GM19043 (cell line): ENCODE measurements around the gene LPAR6.
A peak's percentile ranks its signal among the peaks of the same experiment; 100 is the strongest.
"Not testable (repeated sequence)": the region's sequence is repeated elsewhere in the genome, so short reads cannot be mapped to it uniquely, and the experiment has no call there.

Experiments used
- ATAC-seq: cut with Tn5 transposase; IDR thresholded peaks from one replicate; pipeline ENCODE4 v1.9.1; 2021; ENCODE audit warnings: low read depth; ENCODE audit not compliant: unreplicated experiment

Gene LPAR6

DNA sequence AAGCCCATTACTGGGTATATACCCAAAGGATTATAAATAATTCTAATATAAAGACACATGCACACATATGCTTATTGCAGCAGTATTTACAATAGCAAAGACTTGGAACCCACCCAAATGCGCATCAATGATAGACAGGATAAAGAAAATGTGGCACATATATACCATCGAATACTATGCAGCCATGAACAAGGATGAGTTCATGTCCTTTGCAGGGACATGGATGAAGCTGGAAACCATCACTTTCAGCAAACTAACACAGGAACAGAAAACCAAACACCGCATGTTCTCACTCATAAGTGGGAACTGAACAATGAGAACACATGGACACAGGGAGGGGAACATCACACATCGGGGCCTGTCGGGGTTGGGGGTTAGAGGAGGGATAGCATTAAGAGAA is 9.1 kb upstream of the LPAR6 start:
- ATAC-seq: not testable (repeated sequence)

DNA sequence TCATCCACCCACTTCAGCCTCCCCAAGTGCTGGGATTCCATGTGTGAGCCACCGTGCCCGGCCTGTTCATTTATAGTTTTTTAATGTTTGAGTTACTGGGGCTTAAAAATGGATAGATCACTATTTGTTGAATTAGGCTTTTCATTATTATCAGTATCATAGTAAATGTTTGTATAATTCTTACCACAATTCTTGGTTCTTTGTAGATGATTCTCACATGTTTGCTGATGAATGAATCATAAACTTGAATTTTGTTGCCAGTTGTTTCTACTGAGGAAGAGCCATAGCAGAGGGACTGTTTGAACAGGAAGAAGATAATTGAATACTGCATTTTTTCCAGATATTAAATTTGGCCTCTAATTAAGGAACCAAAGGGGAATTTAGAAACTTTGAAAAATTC is 2.6 kb upstream of the LPAR6 start:
- no peak for ATAC-seq

DNA sequence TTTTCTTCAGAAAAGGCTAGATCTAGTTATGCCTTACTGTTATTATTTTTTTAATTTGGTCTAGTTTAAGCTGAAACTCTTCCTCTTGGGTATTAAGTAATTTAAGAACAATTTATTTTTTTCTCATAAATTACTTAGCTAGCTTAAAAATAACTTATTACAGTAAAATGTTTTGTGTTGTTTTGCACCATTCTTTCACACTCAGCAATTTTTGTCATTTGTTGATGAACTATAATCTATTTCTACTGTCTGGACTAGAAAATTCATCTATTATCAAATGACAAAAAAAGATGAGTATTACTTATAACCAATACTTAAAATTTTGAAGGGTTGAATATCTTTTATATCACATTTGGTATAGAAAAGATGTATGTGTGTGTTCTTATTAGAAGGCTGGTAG is 1.6 kb upstream of the LPAR6 start:
- ATAC-seq: no peak

DNA sequence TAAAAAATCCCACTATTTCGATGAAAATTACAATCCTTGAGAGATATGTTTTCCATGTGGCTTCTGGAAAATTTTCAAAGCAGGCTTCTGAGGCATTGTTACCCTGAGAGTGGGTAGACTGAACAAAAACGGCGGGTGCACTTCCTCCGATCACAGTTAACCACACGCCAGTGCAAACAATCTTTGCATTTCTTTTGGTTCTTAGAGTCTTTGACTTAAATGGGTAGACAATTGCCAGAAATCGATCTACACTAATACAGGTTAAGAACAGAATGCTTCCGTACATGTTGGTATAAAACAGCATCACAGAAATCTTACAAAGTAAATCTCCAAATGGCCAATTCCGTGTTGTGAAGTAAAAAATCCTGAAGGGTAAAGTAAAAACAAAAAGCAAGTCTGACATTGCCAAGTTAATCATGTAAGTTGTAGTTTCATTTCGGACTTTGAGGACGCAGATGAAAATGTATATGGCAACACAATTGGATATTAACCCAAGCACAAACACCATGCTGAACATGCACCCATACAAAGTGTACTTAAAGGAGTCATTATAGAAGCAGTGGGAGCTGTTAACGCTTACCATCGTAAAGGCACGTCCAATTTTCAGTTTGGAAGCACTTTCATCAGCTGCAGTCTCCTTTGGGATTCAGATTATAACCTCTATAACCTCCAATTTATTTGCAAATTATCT is 927 bp downstream of the LPAR6 start:
- no peak for ATAC-seq

DNA sequence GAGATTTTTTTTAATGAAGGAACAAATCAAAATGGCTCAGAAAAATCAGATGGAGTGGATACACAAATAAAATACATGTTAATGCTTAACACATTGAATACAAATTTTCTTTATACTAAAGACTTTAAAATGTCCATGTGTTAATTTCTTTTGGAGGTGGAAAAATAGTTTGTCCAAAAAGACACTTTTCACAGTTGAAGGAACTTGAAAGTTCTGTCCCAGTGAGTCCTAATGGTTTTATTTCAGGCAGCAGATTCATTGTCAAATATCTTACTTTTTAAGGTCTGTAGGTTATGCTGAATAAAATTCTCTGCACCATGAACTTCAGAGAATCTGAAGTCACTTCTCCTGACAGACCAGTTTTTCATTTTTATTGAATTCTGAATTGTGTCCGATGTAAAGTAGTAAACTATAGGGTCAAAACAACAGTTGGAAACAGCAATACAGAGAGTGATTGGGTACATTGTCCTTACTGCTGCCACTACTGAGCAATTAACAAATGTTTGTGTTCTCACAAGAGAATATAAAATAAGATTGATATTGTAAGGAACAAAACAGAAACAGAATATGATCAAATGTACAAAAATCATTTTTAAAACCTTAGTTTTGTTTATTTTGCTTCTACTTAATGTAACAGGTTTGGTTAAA is 1.6 kb downstream of the LPAR6 start:
- ATAC-seq: no peak

DNA sequence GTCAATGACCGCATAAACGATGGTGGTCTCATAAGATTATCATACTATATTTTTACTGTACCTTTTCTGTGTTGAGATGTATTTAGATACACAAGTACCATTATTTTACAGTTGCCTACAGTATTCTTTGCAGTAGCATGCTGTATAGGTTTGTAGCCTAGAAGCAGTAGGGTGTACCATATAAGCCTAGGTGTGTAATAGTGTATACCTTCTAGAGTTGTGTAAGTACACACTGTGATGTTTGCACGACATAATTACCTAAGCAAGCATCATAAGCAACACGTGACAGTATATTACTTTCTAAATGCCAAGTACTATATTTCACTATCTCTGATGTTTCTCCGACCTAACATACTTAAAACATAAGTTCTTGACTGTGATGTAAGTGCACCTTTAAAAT is 2.7 kb downstream of the LPAR6 start:
- ATAC-seq: no peak

DNA sequence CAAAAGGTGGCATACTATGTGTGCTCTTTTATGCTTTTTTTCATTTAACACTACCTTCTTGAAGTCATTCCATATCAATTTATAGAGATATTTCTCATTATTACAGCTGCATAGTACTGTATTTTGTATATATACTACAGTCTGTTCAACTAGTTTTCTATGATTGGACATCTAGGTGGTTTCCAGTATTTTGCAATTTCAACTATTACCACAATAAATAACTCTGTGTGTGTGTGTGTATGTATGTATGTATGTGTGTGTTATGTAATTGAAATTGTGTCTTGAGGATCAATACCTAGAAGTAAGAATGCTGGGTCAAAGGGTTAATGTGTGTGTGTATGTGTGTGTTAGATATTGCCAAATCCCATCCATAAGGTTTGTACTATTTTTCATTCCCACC is 7.0 kb downstream of the LPAR6 start:
- ATAC-seq: no peak

DNA sequence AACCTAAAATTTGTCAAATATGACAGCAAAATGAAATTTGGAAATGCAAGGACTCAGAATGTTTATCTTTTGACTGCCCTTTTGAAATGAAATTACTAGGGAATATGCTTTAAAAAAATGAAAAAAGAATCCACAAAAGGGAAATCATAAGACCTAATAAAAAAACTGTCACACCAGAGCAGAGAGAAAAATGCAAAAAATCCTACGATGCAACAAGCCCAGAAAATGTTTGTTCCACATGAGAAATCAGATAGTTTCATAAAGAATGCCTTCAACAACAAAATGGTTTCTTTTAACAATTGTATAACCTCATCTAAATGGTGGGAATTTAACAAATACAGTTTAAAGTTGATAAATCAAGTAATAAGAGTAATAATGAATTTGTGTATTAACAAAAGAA is 8.0 kb downstream of the LPAR6 start:
- no peak for ATAC-seq

DNA sequence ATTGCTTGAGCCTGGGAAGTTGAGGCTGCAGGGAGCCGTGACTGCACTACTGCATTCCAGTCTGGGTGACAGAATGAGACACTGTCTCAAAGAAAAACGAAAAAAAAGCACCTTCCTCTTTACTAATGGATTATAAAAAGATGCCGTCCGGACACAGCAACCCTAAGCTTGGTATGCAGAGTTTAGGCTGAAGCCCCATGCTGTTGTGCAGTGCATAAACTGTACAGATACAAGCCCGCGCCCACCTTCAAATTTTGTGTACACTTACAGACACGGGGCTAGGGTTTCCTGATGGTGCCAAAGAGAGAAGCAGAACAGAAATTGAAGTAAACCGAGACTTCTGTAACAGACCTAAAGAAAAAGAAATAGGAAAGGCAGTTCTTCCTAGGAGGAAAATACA is 9.0 kb downstream of the LPAR6 start:
- ATAC-seq: no peak

DNA sequence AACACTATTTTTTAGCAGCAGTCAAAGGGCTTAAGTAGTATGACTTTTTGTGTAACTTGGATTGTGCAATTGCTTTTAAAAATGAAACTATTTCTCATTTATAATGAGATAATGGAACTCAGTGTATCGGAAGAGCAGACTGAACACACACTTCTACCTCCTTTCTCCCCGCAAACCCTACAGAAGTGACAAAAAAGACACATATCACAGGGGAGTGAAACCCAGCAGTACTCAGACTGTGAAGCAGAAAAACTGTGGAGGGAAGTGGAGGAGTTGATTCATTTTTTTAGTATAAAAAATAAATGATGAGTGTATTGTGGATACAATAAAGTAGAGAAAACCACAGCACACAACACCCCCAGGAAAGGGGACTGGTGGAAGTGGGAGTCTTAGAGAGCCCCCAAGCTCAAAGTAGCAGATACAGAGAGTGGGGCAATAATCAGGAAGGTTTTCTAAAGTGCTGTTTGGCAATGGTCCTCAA is 9.7 kb downstream of the LPAR6 start:
- peak; percentile 61 for ATAC-seq

DNA sequence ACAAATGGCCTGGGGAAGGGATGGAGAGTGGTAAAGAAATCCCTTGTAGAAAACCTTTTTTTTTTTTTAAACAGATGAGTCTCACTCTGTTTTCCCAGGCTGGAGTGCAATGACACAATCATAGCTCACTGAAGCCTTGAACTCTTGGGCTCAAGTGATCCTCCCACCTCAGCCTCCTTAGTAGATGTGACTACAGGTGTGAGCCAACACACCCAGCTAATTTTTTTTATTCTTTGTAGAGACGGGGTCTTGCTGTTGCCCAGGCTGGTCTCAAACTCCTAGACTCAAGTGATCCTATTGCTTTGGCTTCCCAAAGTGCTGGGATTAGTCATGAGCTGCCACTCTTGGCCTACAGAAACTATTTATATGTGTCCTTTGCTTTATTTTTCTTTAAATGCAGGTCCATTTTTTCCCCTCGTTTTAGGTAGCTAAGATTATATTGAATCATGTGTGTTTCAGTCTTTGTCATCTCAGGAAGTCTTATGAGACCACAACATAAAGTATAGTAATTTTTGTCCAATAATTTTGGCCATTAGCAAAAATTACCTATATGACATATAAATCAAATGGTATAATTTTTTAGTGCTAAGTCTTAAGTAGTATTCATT is 10.5 kb downstream of the LPAR6 start:
- peak; percentile 36 for ATAC-seq

DNA sequence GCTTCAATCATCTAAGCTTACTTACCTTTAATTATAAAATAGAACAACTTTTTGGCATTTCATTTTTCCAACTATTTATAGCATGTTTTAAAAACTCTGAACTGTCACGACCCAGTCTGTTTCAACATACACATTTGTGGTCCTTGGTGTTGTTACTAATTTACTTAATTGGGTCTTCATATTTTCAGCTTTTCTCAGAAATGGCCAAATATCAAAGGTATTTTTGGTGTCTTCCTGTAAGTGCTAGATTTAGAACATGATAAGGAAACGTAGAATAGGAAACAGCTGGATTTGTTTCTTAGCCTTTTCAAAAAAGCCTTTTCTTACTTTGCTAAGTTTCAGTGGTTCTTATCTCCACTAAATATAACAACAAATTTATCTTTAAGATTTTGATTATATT is 11.4 kb downstream of the LPAR6 start:
- ATAC-seq: no peak

DNA sequence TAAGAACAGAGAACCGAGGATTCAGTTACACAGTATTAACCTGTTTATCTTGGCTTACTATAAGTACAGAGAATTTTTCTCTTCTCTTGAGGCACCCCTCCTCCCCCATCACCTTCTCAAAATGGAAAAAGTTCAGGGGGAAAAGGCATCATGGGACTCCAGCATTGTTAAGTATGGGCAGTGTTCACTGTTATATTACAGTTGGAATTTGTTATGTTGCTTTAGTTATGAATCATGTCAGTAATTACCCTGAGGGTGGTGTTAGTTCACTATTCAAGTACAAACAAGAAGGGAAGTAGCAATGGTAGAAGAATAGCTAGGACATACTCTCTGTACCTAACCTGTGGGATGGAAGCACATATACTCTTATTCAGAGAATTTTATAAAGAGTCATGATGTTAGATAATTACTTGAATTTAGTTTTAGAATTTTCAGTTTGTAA is 12.0 kb downstream of the LPAR6 start:
- ATAC-seq: no peak

DNA sequence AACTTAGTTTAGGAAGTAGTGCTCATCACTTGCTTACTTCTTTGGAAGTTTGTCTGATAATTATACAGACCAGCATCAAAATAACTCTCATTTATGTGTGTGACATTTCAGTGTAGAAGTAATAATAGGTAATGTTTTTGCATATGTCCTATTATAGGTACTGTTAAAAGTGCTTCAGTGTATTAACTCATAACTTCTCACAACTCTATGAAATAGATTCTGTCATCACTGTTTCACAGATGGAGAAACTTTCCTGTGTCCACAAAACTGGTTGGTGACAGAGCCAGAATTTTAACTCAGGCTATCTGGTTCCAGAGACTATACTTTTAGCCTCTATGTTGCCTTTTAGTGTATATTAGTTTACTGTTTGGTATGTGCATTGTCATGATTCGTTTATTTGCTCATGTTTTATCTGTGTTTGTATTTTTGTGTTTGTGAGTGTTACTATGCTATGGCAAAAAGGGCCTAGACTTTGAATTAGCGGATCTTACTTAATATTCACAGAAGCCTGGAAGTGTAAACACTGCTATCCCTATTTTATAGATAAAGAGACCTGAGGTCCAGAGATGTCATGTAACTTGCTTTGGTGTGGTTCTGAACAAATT is 12.7 kb downstream of the LPAR6 start:
- ATAC-seq: no peak

DNA sequence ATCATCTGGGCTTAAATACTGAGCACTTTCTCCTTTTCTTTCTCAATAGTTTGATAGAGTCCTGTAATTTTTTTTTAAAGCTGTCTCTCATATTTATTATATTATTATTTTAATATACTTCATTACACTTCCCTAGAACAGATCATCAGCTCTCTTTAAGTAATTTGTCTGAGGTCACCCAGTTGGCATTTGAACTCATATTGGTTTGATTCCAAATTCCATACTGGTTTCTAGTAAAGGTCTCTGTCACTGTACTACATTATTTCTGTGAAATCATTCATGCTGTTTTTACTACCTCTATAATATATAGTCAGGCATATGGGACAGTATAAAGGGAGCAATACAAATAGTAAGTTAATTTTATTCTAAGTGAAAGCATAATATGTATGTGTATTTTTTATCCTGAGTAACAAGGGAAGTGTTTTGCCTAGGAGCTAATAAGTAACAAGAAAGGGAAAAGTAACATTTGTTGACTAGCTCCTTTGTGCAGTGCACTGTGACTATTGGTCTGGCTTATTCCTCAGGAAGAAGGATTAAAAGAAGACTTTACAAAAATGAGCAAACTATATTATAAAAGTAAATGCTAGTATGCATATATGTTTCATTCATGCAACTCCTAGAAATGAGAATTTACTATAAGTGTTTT is 14.3 kb downstream of the LPAR6 start:
- no peak for ATAC-seq

DNA sequence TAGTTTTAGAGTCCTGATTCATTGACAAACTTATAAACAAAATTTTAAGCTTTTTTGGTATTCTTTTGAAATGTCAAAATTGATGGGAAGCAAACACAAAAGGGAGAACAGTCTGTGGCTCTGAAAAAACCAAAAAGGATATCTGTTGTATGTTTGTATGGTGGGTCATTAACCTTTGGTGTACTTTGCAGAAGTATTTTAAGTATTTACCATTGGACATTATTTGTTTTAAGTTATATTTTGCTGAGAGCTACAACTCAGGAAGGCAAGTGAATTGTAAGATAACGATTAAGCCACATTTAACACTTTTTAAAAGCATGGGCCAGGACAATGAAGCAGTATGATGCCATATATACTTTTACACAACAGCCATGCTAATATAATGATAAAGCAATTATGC is 15.2 kb downstream of the LPAR6 start:
- no peak for ATAC-seq

DNA sequence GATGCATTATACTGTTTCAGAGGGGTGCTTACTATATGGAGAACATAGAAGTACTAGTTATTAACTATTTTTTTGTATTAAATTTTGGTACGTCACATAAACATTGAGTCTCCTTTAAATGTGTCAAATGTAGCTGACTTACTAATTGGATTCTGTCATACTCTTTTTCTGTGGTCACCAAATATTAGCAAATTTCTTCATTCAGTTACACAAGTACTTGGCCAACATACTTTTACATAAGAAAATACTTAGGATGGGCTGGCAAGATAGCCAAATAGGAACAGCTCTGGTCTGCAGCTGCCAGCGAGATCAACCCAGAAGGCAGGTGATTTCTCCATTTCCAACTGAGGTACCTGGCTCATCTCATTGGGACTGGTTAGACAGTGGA is 19.2 kb downstream of the LPAR6 start:
- ATAC-seq: no peak

DNA sequence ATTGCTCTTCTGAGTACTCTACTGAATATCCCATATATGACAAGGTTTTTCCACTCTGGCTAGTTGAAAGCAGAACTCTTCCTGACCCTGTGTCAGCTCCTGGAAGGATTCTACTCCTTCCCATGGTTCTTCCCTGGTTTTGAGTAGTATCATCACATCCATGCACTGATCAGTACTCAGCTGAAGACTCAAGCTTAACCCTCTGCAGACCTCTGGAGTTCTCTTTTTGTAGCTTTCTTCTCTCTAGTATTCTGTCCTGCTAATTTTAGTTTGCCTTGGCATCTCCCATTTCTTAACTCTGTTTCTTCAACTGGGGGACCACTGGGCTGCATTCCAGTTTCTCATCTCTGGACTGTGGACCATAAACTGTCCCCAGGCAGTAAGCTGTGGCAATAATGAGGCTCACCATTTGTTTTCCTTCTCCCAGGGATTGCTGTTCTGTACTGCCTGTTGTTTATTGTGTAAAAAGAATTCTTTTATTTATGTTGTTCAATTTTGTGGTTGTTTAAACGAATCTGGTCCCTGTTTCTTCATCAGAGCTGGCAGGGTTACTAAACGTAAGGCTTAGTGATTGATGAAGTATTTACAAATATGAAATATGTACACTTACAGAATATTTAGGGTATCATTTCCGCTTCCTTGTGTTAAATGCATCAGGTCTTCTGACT is 19.7 kb downstream of the LPAR6 start:
- no peak for ATAC-seq

DNA sequence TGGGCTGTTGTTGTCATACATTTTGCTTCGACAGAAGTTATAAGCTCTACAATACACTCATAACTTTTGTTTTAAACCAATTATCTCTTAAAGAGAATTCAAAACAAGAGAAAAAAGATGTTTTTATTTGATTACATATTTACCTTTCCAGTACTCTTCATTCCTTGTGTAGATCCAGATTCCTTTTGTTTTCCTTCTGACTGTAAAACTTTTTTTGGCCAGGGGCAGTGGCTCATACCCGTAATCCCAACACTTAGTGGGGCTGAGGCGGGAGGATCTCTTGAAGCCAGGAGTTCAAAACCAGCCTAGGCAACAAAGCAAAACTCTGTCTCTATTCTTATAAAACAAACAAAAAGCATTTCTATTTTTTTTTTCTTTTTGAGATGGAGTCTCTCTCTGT is 21.7 kb downstream of the LPAR6 start:
- ATAC-seq: no peak

DNA sequence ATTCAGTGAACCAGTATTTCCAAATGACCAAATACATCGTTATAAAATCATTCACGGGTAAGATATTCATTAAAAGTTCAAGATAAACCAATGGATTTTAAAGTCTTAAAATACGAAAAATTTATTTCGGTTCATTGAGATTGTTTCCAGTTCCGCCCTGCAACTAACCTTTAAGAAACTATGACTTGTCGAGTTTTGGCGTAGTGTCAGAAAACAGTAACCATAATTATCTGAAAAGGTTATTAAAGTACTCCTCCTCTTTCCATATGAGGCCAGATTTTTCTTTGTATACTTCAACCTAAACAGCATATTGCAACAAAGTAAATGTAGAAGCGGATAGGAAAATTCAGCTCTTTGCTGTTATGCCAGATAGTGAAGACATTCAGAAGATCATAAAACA is 26.1 kb downstream of the LPAR6 start:
- no peak for ATAC-seq

DNA sequence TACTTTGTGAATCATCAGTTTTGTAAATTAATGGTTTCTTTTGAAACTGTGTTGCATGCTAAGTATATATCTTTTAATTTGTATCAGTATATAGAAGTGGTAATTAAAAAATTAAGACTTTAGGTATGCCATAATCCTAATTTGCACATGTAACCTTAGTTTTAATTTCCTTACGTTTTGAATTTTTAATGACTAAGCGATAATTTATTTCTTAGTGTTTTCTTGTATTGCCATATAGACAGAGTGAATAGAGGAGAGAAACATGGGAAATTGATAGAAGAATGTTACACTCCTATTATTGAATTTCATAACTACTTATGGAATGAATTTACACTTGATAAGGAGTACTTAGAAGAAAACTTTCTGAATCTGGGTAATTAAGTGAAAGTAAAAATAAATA is 29.5 kb downstream of the LPAR6 start:
- no peak for ATAC-seq
